Stomach (tissue), 4 donors: Measurements from ENCODE around the gene NUDT1.

ENCODE experiments used
- EP300 ChIP-seq: sonication (generic); formaldehyde crosslinking; IDR thresholded peaks from one replicate; pipeline ENCODE4 v1.6.1; 2017; ENCODE audit warnings: antibody characterized with exemption
- POLR2AphosphoS5 ChIP-seq, 3 donors: sonication (generic); formaldehyde crosslinking; IDR thresholded peaks; one replicate each; pipeline ENCODE4 v1.6.1; 2016; ENCODE audit warnings: antibody characterized with exemption in 3 of 3
- TF ChIP-seq, protein P1 (sequence below), 7 experiments: fragments of 450-650 bp in 4 of 7; fragments of 200-600 bp in 3 of 7; sonication (generic) in 3 of 7; IDR thresholded peaks; one replicate each; pipeline ENCODE4 v1.5.1; 2016 to 2019; ENCODE audit warnings: antibody characterized with exemption in 7 of 7, control low read depth in 2 of 7, mild to moderate bottlenecking in 1 of 7

DNA sequence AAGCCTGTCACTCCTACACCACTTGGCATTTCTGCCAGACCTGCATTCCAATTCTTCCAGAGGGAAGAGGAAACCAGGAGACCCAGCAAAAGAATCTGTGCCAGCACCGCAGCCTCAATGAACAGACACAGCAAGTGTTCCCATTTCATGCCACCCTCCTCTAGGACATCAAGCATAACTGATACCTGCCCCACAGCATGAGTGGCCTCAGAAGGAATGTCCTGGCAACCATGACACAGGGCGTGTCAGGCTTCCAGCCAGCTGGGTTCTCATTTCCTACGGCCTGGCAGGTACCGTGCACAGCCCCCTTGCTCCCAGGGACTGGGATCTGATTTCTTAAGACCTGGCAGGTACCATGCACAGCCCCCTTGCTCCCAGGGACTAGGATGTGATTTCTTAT is 17.1 kb upstream of the NUDT1 start:
- TF ChIP-seq, protein P1, sequence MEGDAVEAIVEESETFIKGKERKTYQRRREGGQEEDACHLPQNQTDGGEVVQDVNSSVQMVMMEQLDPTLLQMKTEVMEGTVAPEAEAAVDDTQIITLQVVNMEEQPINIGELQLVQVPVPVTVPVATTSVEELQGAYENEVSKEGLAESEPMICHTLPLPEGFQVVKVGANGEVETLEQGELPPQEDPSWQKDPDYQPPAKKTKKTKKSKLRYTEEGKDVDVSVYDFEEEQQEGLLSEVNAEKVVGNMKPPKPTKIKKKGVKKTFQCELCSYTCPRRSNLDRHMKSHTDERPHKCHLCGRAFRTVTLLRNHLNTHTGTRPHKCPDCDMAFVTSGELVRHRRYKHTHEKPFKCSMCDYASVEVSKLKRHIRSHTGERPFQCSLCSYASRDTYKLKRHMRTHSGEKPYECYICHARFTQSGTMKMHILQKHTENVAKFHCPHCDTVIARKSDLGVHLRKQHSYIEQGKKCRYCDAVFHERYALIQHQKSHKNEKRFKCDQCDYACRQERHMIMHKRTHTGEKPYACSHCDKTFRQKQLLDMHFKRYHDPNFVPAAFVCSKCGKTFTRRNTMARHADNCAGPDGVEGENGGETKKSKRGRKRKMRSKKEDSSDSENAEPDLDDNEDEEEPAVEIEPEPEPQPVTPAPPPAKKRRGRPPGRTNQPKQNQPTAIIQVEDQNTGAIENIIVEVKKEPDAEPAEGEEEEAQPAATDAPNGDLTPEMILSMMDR (IDR thresholded peaks at IDR 0.05): no peak
- no peak for TF ChIP-seq POLR2AphosphoS5 (IDR thresholded peaks at IDR 0.05)
- TF ChIP-seq EP300: no peak
